Cardiac septum (tissue), 1 donor: ENCODE data around the gene CBLL1. TPM values are rescaled to one million over a fixed set of nuclear protein-coding genes. Genes with fewer than 3 reads are reported as not detected.

Experiments used
- DNase-seq: peaks from one replicate; pipeline ENCODE4 v3.0.0-alpha.2; 2020; ENCODE audit warnings: low spot score
- intact Hi-C: fragments of 100-400 bp; cut with DNase I; formaldehyde crosslinking; loops from one replicate; pipeline ENCODE4 v1.14.0; 2022
- long read RNA-seq: library from polyadenylated mRNA; unstranded; transcript quantifications from one replicate; pipeline ENCODE4 v2.0.0, GENCODE V29; 2021
- total RNA-seq: library from RNA; stranded (reverse); fragmentation: NEBNext Ultra II Directional; extraction: Animal tissue kit (Norgen Biotek cat#: 25700); gene quantifications from one replicate; pipeline ENCODE4 v1.2.1, GENCODE V29; 2021
- donor health status: DM: no; HTN: no; CAD: no.

CBLL1 gene
- 24.1 TPM for total RNA-seq
- long read RNA-seq, full-length matches to known transcripts, result 1 of 3 reads
- long read RNA-seq, partial matches to known transcripts, result 1 of 3 reads
- long read RNA-seq, other reads (novel, unspliced or antisense), result 1 of 3 reads

- intact Hi-C loops, result loop anchor here (5.0 to 10.0 kb wide), 2 partner anchors 134 to 401 kb away; no protein-coding TSS in a partner anchor
- DNase-seq, result peak; percentile 98
Measured at GRCh38 chr7:107743567-107744344, at the start of gene CBLL1. Gene CBLL1, plus strand, starts transcription at chr7:107744142. Its CDS starts 22 bp downstream, at chr7:107744164.

- intact Hi-C loops, result no loop called here
- no peak for DNase-seq
Measured at GRCh38 chr7:107694386-107694785, 49.6 kb upstream of the CBLL1 start.

DNA sequence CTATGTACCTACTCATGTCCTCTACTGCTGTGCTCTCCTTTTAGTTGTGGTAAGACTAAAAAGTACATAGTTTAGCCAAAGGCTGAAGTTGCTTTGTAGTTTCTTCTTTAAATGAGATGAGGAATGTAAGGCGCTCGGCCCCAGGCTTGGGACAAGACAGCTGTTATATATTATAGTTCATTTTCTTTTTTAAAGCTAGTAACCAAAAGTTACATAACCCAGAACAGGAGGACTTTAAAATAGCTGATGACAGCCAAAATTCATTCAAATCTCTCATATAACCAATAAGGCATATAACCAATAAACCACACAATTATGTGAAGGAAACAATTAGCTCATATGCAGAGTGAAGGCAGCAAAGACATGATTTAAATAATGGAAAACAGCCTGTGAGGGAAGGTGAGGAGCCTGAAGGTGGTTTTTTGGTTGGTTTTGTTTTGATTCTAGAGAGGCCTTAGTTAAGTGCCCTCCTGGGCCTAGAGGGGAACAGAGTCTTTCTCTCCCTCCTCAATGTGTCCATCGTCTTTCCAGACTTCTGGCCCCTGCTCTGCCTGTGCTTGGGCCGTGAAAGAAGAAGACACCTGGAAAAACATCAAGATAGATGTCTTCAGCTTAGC is 47.5 kb upstream of the CBLL1 start:
- DNase-seq, result no peak
- intact Hi-C loops, result no loop called here

- no peak for DNase-seq
Measured at GRCh38 chr7:107697321-107698049, 46.5 kb upstream of the CBLL1 start.

DNA sequence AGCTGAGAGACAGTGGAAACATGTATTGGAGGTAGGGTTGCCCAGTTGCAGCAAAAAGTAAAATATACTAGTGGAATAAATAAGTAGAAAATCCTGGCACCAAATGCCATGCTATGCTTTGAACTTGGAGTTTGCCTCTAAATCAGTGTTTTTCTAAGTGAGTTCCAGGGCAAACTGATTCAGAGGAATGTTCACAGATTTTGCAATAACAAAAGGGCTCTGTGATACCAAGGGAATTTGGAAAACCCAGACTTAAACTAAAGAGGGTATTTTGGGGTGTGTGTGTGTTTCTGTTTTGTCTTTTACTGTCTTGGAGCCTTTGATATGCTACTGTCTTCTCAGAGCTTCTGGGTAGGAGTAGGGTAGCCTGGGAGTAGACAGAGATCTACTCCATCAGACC is 43.4 kb upstream of the CBLL1 start:
- DNase-seq, result no peak
- intact Hi-C loops, result no loop called here

More at GRCh38 chr7:107697321-107698049, 46.5 kb upstream of the CBLL1 start:
- intact Hi-C loops, result no loop called here

GRCh38 chr7:107701191-107701590 is 42.8 kb upstream of the CBLL1 start:
- no peak for DNase-seq
- intact Hi-C loops, result no loop called here

DNA sequence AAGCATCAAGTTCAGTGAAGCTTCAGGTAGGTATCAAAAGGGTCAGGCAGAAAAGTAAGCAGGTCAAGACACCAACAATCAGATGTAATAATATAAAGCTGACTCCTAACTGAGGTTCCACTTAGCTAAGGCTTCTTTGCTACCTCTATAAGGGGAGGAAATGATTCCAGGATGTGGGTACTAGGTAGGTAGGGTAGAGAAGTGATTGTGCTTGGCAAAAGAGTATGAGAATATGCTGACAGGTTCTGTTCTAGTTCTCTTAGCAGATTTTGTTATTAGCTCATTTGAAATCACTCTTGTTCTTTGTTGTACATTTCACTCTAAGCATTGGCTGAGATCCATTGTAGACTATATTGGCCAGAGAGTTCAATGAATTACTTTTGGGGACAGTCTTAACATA is 40.7 kb upstream of the CBLL1 start:
- intact Hi-C loops, result no loop called here
- no peak for DNase-seq

DNA sequence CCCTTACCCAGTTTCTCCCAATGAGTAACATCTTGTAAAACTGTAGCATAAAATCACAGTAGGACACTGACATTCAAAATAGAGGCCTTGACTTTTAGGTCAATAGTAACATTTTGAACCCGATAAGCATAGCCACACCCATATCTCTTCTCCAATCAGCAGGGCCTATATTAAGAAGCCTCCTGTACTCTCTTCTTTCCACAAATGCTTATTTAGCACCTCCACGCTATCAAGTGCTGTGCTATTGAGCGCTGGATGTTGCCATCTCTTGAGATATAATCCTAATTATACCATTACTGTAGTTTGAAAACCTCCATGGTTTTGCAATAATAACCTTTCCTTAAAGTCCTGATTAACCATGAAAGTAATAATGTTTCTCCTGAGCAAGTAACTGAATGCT is 40.1 kb upstream of the CBLL1 start:
- intact Hi-C loops, result no loop called here
- DNase-seq, result no peak

DNA sequence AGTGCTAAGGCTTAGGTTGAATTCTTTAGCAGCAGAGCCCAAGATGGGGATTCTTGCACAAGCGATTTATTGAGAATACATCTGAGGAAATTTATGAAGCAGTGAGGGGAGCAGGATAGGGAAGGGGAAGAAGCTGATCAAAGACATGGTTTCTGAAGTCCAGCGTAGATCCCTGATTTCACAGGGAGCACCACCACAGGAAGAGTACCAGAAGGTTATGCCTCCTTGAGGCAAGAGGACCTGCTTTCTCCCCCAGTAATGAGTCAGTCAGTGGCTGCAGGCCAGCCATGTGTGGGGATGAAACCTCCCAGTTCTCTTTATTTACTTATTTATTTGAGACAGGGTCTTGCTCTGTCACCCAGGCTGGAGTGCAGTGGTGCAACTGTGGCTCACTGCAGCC is 35.0 kb upstream of the CBLL1 start:
- DNase-seq, result no peak
- intact Hi-C loops, result no loop called here

- DNase-seq, result no peak
- intact Hi-C loops, result no loop called here
Measured at GRCh38 chr7:107711301-107711700, 32.6 kb upstream of the CBLL1 start.

DNA sequence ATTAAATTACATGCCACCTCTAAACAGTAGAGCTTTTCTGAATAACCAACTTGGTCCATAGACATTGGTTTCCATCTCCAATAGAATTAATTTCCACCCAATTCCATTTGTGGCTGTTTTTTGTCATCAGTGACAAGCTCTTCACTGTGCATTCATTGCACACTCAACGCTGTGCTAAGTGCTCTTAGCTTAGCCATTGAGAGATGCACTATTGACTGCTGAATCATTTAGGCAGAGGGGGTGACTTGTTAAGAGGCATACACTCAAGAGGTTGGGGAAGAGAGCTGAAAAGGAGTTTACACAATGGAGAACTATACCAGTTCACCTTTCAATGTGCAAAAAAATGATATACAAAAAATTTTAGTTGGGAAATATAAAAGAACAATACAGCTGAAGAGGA is 31.9 kb upstream of the CBLL1 start:
- no peak for DNase-seq
- intact Hi-C loops, result no loop called here

DNA sequence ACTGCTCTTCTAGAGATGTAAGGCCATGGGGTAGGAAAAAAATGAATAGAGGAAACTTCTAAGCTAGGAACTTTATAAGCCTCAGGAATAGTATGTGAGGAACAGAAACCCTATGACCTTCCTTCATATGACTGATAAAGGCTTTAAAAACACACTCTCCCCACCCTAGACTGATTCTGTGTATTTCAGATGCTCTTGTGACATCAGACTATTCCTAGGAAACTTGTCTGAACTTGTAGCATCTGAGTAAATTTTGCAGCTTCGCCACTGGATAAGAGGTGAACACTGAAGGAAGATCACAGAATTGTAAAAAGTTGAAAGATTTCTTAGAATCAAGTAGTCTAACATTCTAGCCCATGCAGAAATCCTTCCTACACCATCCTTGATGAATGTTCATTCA is 31.0 kb upstream of the CBLL1 start:
- DNase-seq, result no peak
- intact Hi-C loops, result no loop called here

DNA sequence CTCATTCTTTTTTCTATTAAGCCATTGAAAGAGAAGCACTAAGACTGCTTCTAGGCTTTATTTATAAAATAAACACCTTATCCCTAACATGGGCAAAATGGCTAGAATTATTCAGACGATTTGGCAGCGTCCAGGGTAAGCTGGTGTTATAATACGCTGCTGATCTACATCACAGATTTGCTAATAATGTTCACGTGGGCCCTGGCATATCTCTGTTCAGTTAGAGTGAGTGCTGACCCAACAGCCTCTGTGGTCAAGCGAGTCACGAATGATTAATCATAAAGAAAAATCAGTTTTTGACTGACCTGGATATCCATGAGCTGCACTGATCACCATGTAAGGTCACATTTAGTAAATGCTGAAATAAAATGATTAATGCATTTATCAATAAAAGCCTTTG is 28.4 kb upstream of the CBLL1 start:
- DNase-seq, result no peak
- intact Hi-C loops, result no loop called here

DNA sequence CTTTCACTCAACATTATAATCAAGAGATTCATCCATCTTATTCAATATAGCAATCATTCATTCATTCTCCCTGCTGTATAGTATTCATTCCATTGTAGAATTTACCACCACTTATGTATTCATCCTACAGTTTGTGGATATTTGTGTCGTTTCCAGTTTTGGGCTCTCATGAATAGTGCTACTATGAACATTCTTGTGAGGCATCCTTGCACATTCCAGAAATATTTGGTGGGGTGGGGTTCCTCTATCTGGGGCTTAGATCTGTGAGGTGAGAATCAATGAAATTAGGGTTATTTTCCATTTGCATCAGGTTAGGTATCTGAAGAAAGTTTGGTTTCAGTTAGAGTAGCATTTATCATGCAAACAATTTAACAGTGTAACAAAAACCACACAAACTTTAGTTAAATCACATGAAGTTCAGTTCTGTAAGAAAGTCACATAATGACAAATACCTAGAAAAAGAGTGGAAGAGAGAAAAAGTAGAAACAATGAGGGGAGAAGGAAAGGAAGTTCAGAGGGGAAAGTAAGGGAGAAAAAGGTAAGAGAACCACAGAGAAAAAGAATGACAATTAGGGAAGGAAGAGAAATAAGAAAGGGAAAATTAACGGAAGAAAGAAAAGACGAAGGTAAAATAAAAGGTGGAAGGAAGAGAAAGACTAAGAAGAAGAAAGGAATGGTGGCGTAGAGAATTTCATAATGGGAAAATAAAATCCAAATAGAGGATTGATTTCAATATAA is 25.3 kb upstream of the CBLL1 start:
- intact Hi-C loops, result no loop called here

DNA sequence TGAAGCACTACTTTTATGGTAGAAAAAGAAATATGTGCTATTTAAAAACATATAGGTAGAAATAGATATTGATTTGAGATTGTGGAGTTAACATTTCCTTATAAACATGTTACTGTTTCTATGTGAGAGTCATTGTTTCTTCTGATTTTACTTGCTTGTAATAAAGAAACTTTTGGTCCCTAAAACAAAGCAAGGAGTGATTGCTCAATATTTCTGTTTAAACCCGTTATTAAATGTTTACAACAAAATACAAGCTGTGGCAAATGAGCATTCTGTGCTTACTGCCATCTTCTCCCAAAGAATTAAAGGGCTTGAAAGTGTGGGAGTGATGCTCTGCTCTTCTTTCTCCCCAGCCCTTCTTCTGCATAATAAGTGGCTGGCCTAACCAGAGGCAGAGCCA is 22.7 kb upstream of the CBLL1 start:
- DNase-seq, result no peak
- intact Hi-C loops, result no loop called here

More for the DNA sequence above, 25.3 kb upstream of the CBLL1 start:
- no peak for DNase-seq

- intact Hi-C loops, result no loop called here
- no peak for DNase-seq
Measured at GRCh38 chr7:107723255-107723654, 20.7 kb upstream of the CBLL1 start.

- no peak for DNase-seq
- intact Hi-C loops, result loop anchor here (2.0 to 5.0 kb wide), 2 partner anchors 262 to 528 kb away; no protein-coding TSS in a partner anchor
Measured at GRCh38 chr7:107725138-107725740, 18.7 kb upstream of the CBLL1 start.

DNA sequence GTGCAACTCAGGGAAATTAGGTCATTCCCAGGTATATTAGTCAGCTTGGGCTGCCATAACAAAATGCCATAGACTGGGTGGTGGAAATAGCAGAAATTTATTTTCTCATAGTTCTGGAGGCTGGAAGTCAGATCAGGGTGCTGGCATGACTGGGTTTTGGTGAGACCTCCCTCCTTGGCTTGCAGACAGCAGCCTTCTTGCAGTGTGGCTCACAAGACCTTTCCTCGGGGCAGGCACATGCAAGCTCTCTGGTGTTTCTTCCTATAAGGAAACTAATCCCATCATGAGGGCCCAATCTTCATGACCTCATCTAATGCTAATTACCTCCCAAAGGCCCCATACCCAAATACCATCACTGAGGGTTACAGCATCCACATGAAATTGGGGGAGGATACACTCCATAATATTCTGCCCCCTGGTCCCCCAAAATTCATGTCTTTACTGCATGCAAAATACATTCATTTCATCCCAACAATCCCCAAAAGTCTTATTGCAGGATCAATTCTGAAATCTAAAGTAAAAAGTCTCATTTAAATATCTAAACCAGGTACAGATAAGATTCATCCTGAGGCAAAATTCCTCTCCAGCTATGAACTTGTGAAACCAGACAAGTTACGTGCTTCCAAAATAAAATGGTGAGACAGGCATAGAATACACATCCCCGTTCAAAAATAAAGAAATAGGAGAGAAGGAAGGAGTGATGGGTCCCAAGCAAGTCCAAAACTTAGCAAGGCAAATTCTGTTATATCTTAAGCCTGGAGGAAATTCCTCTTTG is 17.4 kb upstream of the CBLL1 start:
- DNase-seq, result no peak
- intact Hi-C loops, result loop anchor here (5.0 kb wide), 1 partner anchor 529 kb away; no protein-coding TSS in a partner anchor
